Ascending aorta (tissue), 2 donors: ENCODE results near the gene TNRC6B. TPM values are rescaled to one million over a fixed set of nuclear protein-coding genes. Genes with fewer than 3 reads are reported as not detected.

Experiments used
- DNase-seq, 2 donors: peaks; one replicate each; pipeline ENCODE4 v3.0.0-alpha.2; 2019; ENCODE audit warnings: low spot score in 2 of 2
- H3K27ac ChIP-seq, 2 donors: fragments of 200-600 bp; sonication (generic); one replicate each; pipeline ENCODE4 v1.5.1; 2016 to 2017; ENCODE audit warnings: mild to moderate bottlenecking in 1 of 2
- H3K27me3 ChIP-seq: fragments of 200-600 bp; sonication (generic); one replicate; pipeline ENCODE4 v1.5.1; 2017
- H3K36me3 ChIP-seq, 2 donors: fragments of 200-600 bp; sonication (generic); one replicate each; pipeline ENCODE4 v1.5.1; 2016
- H3K4me1 ChIP-seq, 2 donors: fragments of 200-600 bp; sonication (generic); one replicate each; pipeline ENCODE4 v1.5.1; 2016 to 2017; ENCODE audit warnings: mild to moderate bottlenecking in 1 of 2
- H3K4me3 ChIP-seq, 2 donors: fragments of 200-600 bp; sonication (generic); one replicate each; pipeline ENCODE4 v1.5.1; 2016 to 2017; ENCODE audit warnings: mild to moderate bottlenecking in 1 of 2
- H3K9me3 ChIP-seq, 2 donors: fragments of 200-600 bp; sonication (generic); one replicate each; pipeline ENCODE4 v1.5.1; 2016
- intact Hi-C: fragments of 100-400 bp; cut with DNase I; formaldehyde crosslinking; loops from one replicate; pipeline ENCODE4 v1.15.1; 2023
- total RNA-seq: library from RNA; depleted of rRNA; stranded (reverse); fragments of >200 nt; gene quantifications from one replicate; pipeline ENCODE4 v1.1.0, GENCODE V29; 2016
- TF ChIP-seq, protein P1 (sequence below), 3 experiments: fragments of 200-600 bp in 2 of 3; fragments of 450-650 bp in 1 of 3; sonication (generic) in 2 of 3; IDR thresholded peaks; one replicate each; pipeline ENCODE4 v1.5.1; 2016 to 2019; ENCODE audit warnings: antibody characterized with exemption in 3 of 3, mild to moderate bottlenecking in 1 of 3, moderate library complexity in 1 of 3

Gene TNRC6B
- total RNA-seq, 1 donor from 2014 or later: 22.4 TPM

DNA sequence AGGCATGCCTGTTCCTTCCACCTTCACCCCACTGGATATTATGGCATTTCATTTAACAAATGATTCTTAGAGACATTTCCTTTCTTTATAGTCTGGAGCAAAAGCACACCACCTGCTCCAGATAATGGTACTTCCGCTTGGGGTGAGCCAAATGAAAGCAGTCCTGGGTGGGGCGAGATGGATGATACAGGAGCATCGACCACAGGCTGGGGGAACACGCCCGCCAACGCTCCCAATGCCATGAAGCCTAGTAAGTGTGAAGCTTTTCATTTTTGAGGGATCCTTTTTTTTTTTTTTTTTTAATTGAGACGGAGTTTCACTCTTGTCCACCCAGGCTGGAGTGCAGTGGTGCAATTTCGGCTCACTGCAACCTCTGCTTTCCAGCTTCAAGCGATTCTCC lies 92.3 kb downstream of the TNRC6B start:
- Histone ChIP-seq H3K27ac (peak overlapping the region; percentile 29 to 34), H3K27me3 (no peaks in the 10 kb centered on the region), H3K4me3 (no peak overlapping the region), H3K36me3 (peaks cover 7 to 28% of the 10 kb centered on the region in 2 donors), H3K4me1 (no peaks in the 10 kb centered on the region), H3K9me3 (no peaks in the 10 kb centered on the region)
- DNase-seq: no peak
- TF ChIP-seq, protein P1, sequence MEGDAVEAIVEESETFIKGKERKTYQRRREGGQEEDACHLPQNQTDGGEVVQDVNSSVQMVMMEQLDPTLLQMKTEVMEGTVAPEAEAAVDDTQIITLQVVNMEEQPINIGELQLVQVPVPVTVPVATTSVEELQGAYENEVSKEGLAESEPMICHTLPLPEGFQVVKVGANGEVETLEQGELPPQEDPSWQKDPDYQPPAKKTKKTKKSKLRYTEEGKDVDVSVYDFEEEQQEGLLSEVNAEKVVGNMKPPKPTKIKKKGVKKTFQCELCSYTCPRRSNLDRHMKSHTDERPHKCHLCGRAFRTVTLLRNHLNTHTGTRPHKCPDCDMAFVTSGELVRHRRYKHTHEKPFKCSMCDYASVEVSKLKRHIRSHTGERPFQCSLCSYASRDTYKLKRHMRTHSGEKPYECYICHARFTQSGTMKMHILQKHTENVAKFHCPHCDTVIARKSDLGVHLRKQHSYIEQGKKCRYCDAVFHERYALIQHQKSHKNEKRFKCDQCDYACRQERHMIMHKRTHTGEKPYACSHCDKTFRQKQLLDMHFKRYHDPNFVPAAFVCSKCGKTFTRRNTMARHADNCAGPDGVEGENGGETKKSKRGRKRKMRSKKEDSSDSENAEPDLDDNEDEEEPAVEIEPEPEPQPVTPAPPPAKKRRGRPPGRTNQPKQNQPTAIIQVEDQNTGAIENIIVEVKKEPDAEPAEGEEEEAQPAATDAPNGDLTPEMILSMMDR (IDR thresholded peaks at IDR 0.05): no peak
- intact Hi-C loops: loop anchor here (5.0 kb wide), 1 partner anchor 48 kb away; no protein-coding TSS in a partner anchor

DNA sequence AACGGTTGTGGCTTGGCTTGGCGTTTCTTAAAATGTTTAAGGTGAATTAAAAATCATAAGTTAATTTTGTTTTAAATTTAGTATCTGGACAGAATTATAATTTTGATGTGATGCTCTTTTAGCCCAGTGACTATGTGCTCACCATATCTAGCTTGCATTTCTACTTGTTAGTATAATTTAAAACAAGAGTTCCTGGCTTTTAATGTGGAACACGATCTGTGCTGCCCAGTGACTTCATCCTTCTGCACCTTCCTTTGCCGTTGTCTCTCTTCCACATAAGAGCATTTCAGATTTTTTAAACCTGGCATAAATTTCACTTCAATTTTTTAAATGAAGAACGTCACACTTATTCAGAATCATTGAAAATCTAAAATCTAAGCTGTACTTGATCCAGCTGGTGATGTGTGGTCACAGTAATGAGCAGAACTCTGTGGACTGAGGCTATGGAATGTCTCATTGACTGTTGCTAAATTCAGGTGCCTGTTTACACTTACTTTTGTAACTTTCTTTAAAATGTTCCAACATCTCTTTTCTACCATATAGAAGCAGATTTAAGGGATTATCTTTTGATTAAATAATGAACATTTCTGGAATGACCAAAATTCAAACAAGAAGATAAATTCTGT lies 93.1 kb downstream of the TNRC6B start:
- peaks cover 7 to 20% of the 10 kb centered on the region in 2 donors for H3K36me3 ChIP-seq
- no peak for DNase-seq
- H3K27me3 ChIP-seq: no peaks in the 10 kb centered on the region
- H3K4me1 ChIP-seq: peaks cover 3 to 7% of the 10 kb centered on the region in 2 donors
- peak overlapping the region in 1 of 2 donors; percentile 34 for H3K27ac ChIP-seq
- no peaks in the 10 kb centered on the region for H3K9me3 ChIP-seq
- H3K4me3 ChIP-seq: no peak overlapping the region
- TF ChIP-seq, protein P1 (IDR thresholded peaks at IDR 0.05): no peak
- intact Hi-C loops: loop anchor here (5.0 kb wide), 1 partner anchor 49 kb away; no protein-coding TSS in a partner anchor

DNA sequence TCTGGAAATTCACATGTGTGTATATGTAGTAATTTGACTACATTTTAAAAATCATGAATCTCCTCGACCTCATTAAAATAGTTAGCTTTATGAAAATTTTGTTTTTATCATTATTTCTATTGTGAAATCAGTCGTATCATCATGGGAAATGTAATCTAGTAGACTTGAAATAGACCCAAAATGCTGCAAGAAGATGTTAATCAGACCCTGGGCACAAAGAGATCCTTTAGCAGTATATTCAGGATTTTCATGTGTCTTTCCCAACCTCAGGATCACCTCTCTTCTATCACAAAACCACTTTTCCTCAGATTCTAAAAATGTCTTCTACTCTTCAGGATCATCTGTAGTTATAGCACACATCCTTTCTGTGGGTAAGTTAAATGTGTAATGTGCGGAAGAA lies 93.7 kb downstream of the TNRC6B start:
- intact Hi-C loops: loop anchor here (5.0 kb wide), 1 partner anchor 49 kb away; no protein-coding TSS in a partner anchor
- H3K27ac ChIP-seq: peak overlapping the region in 1 of 2 donors; percentile 34
- TF ChIP-seq, protein P1 (IDR thresholded peaks at IDR 0.05): no peak
- DNase-seq: no peak
- H3K4me3 ChIP-seq: no peak overlapping the region
- H3K27me3 ChIP-seq: no peaks in the 10 kb centered on the region
- H3K4me1 ChIP-seq: peaks cover 3 to 11% of the 10 kb centered on the region in 2 donors
- peaks cover 7 to 19% of the 10 kb centered on the region in 2 donors for H3K36me3 ChIP-seq
- no peaks in the 10 kb centered on the region for H3K9me3 ChIP-seq

DNA sequence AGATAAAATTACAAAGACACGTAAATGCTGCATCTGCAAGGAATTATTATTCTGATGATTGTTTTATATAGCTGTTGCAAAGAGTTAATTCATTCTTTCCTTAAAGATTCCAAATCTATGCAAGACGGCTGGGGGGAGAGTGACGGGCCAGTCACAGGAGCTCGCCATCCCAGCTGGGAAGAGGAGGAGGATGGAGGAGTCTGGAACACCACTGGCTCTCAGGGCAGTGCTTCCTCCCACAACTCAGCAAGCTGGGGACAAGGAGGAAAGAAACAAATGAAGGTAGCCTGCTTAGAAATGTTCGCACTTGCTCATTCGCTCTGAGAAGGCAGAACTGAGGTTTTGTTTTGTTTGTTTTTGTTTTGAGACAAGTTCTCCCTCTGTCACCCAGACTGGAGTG lies 95.6 kb downstream of the TNRC6B start:
- Histone ChIP-seq H3K9me3 (no peaks in the 10 kb centered on the region), H3K27me3 (no peaks in the 10 kb centered on the region), H3K4me3 (no peak overlapping the region), H3K4me1 (peaks cover 3 to 11% of the 10 kb centered on the region in 2 donors), H3K36me3 (peaks cover 7 to 19% of the 10 kb centered on the region in 2 donors), H3K27ac (peak overlapping the region in 1 of 2 donors; percentile 29)
- intact Hi-C loops: loop anchor here (5.0 kb wide), 1 partner anchor 51 kb away; no protein-coding TSS in a partner anchor
- TF ChIP-seq, protein P1 (IDR thresholded peaks at IDR 0.05): no peak
- DNase-seq: no peak

GRCh38 chr22:40276996-40277823 lies 99.5 kb downstream of the TNRC6B start:
- Histone ChIP-seq H3K4me1 (peaks cover 3 to 11% of the 10 kb centered on the region in 2 donors), H3K27me3 (no peaks in the 10 kb centered on the region), H3K4me3 (peak overlapping the region; percentile 51 to 58), H3K36me3 (peaks cover 24 to 30% of the 10 kb centered on the region in 2 donors), H3K9me3 (no peaks in the 10 kb centered on the region), H3K27ac (peak overlapping the region; percentile 80 to 89)
- intact Hi-C loops: loop anchor here (1.0 to 5.0 kb wide), 5 partner anchors 70 to 233 kb away; partner anchors contain the start of genes ADSL and TNRC6B
- no peak for DNase-seq
- TF ChIP-seq, protein P1 (IDR thresholded peaks at IDR 0.05): no peak
